CD14-positive monocyte (primary cell): Measurements from ENCODE around the gene TCTN3. TPM values are rescaled to one million over a fixed set of nuclear protein-coding genes. Genes with fewer than 3 reads are reported as not detected.
A peak's percentile ranks its signal among the peaks of the same experiment; 100 is the strongest.

Source experiments
- DNase-seq, 3 donors: peaks; one replicate each; pipeline ENCODE4 v3.0.0-alpha.2; 2011 to 2022
- H2AFZ ChIP-seq: 2 replicates; pipeline ENCODE4 v1.6.0; 2012; ENCODE audit warnings: mild to moderate bottlenecking, low read depth, low read length, inconsistent platforms; ENCODE audit not compliant: insufficient read depth, poor library complexity, severe bottlenecking
- H3K27ac ChIP-seq, 2 donors: 1 replicate in 1 of 2; 2 replicates in 1 of 2; pipeline ENCODE4 v1.5.1; 2012 to 2013; ENCODE audit warnings: low read length in 2 of 2, control low read depth in 1 of 2, inconsistent platforms in 1 of 2, low read depth in 1 of 2, mild to moderate bottlenecking in 1 of 2
- H3K27me3 ChIP-seq, 2 donors: one replicate each; pipeline versions ENCODE4 v1.6.0 to v1.6.1; 2011 to 2013; ENCODE audit warnings: low read length in 2 of 2; ENCODE audit not compliant: control insufficient read depth in 2 of 2, insufficient read depth in 2 of 2
- H3K36me3 ChIP-seq, 2 donors: replicated peaks in 1 of 2; 1 replicate in 1 of 2; 2 replicates in 1 of 2; pipeline versions ENCODE4 v1.5.1 to v1.6.1; 2012 to 2013; ENCODE audit warnings: low read length in 2 of 2, control low read depth in 1 of 2, inconsistent platforms in 1 of 2, mild to moderate bottlenecking in 1 of 2; ENCODE audit not compliant: insufficient read depth in 2 of 2, control insufficient read depth in 1 of 2
- H3K4me1 ChIP-seq, 2 donors: 1 replicate in 1 of 2; 2 replicates in 1 of 2; pipeline versions ENCODE4 v1.5.1 to v1.6.1; 2012 to 2013; ENCODE audit warnings: low read length in 2 of 2, control low read depth in 1 of 2, inconsistent platforms in 1 of 2, mild to moderate bottlenecking in 1 of 2, moderate library complexity in 1 of 2; ENCODE audit not compliant: insufficient read depth in 2 of 2, control insufficient read depth in 1 of 2
- H3K4me2 ChIP-seq: replicated peaks from 2 replicates; pipeline ENCODE3; 2012; ENCODE audit warnings: low read length, moderate library complexity, mild to moderate bottlenecking; ENCODE audit not compliant: poor library complexity, severe bottlenecking; ENCODE audit errors: extremely low read depth
- H3K4me3 ChIP-seq, 3 experiments: fragments of 200-600 bp in 1 of 3; sonication (generic) in 1 of 3; replicated peaks in 1 of 3; 1 replicate in 2 of 3; 2 replicates in 1 of 3; pipeline ENCODE4 v1.5.1; 2011 to 2013; ENCODE audit warnings: low read length in 3 of 3, mild to moderate bottlenecking in 3 of 3, control low read depth in 2 of 3, low read depth in 2 of 3, inconsistent platforms in 1 of 3, moderate library complexity in 1 of 3
- H3K79me2 ChIP-seq: 2 replicates; pipeline ENCODE4 v1.6.0; 2012; ENCODE audit warnings: mild to moderate bottlenecking, control low read depth, inconsistent platforms, low read length, moderate library complexity; ENCODE audit not compliant: insufficient read depth
- H3K9ac ChIP-seq: 2 replicates; pipeline ENCODE4 v1.6.0; 2017; ENCODE audit warnings: low read length, mild to moderate bottlenecking; ENCODE audit not compliant: insufficient read depth, poor library complexity, severe bottlenecking
- H3K9me3 ChIP-seq, 2 donors: replicated peaks in 1 of 2; 1 replicate in 1 of 2; 2 replicates in 1 of 2; pipeline versions ENCODE4 v1.5.1 to v1.6.1; 2012 to 2013; ENCODE audit warnings: low read length in 2 of 2, control low read depth in 1 of 2; ENCODE audit not compliant: control insufficient read depth in 1 of 2, insufficient read depth in 1 of 2
- H4K20me1 ChIP-seq: 2 replicates; pipeline ENCODE4 v1.6.0; 2012; ENCODE audit warnings: mild to moderate bottlenecking, low read length, control low read depth, moderate library complexity; ENCODE audit not compliant: insufficient read depth
- H3K27ac Mint-ChIP-seq, 7 donors: one replicate each; pipeline ENCODE4 v1.8.0; 2020; ENCODE audit warnings: mild to moderate bottlenecking in 7 of 7, mixed read lengths in 7 of 7, moderate library complexity in 6 of 7, inconsistent platforms in 2 of 7
- H3K27me3 Mint-ChIP-seq, 3 donors: one replicate each; pipeline ENCODE4 v1.8.0; 2021 to 2022; ENCODE audit warnings: low read depth in 3 of 3, mild to moderate bottlenecking in 3 of 3, mixed read lengths in 3 of 3, moderate library complexity in 3 of 3, inconsistent platforms in 1 of 3
- H3K36me3 Mint-ChIP-seq, 2 donors: one replicate each; pipeline ENCODE4 v1.8.0; 2020; ENCODE audit warnings: mixed read lengths in 2 of 2, inconsistent platforms in 1 of 2, mild to moderate bottlenecking in 1 of 2
- H3K4me1 Mint-ChIP-seq: one replicate; pipeline ENCODE4 v1.8.0; 2020; ENCODE audit warnings: mild to moderate bottlenecking, mixed read lengths
- H3K4me3 Mint-ChIP-seq, 2 donors: one replicate each; pipeline ENCODE4 v1.8.0; 2020; ENCODE audit warnings: mild to moderate bottlenecking in 2 of 2, mixed read lengths in 2 of 2, moderate library complexity in 1 of 2
- H3K9me3 Mint-ChIP-seq, 7 donors: one replicate each; pipeline ENCODE4 v1.8.0; 2020 to 2022; ENCODE audit warnings: mixed read lengths in 7 of 7, mild to moderate bottlenecking in 6 of 7, moderate library complexity in 6 of 7, inconsistent platforms in 2 of 7
- WGBS: methylation state at CpG from one replicate; pipeline ENCODE4 v1.1.5; 2013; ENCODE audit warnings: missing lambda C conversion rate; ENCODE audit not compliant: insufficient coverage; 5-methylcytosine and 5-hydroxymethylcytosine counted together
- intact Hi-C, 2 donors: fragments of 100-400 bp; cut with micrococcal nuclease; formaldehyde crosslinking; loops; one replicate each; pipeline versions ENCODE4 v1.15.0 to v1.15.1; 2023
- polyA plus RNA-seq, 3 donors: library from polyadenylated mRNA; depleted of rRNA in 1 of 3; unstranded in 2 of 3; stranded (reverse) in 1 of 3; fragments of 300-500 nt in 2 of 3; fragments of >200 nt in 1 of 3; fragmentation: Illumina TruSeq in 2 of 3; gene quantifications; 1 replicate in 2 of 3; 2 replicates in 1 of 3; pipeline ENCODE4 v1.2.3, GENCODE V29; 2012 to 2021
- TF ChIP-seq, protein P1 (sequence below): fragments of 200-600 bp; IDR thresholded peaks from one replicate; pipeline ENCODE4 v1.8.0; 2022; ENCODE audit warnings: antibody characterized with exemption, mild to moderate bottlenecking

TCTN3 gene
- polyA plus RNA-seq, 3 donors: 8.5 to 23.1 (median 14.4) TPM

DNA sequence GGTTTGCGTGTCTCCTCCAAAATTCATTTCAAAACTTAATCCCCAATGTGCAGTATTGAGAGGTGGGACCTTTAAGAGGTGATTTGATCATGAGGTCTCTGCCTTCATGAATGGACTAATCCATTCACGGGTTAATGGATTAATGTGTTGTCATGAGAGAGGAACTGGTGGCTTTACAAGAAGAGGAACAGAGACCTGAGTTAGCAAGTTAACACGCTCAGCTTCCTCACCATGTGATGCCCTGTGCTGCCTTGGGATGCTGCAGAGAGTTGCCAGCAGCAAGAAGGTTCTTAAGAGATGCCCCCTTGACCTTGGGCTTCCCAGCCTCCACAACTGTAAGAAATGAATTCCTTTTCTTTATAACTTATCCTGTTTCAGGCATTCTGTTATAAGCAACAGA is 3.7 kb upstream of the TCTN3 start:
- peak overlapping the region; percentile 62 for H3K4me2 ChIP-seq
- Mint-ChIP-seq H3K4me3 (peak overlapping the region; percentile 40 to 53), H3K27me3 (no peaks in the 10 kb centered on the region), H3K36me3 (peaks cover 3 to 6% of the 10 kb centered on the region in 2 donors), H3K27ac (peak overlapping the region; percentile 89 to 97 (median 96)), H3K4me1 (peaks cover 48% of the 10 kb centered on the region), H3K9me3 (peaks cover 0 to 2% (median 0%) of the 10 kb centered on the region in 7 donors)
- no peaks in the 10 kb centered on the region for H3K27me3 ChIP-seq
- H3K79me2 ChIP-seq: peaks cover 10% of the 10 kb centered on the region
- intact Hi-C loops: loop anchor here (2.0 to 10.0 kb wide), 3 partner anchors 60 to 347 kb away; partner anchors contain the start of genes ENTPD1 (in 2 of the 2) and CCNJ (in 1 of the 2)
- peak; percentile 82 to 88 (median 86) for DNase-seq
- H3K4me1 ChIP-seq: peaks cover 42 to 47% of the 10 kb centered on the region in 2 donors
- H4K20me1 ChIP-seq: no peaks in the 10 kb centered on the region
- H3K9me3 ChIP-seq: no peaks in the 10 kb centered on the region
- H3K36me3 ChIP-seq: no peaks in the 10 kb centered on the region
- TF ChIP-seq, protein P1, sequence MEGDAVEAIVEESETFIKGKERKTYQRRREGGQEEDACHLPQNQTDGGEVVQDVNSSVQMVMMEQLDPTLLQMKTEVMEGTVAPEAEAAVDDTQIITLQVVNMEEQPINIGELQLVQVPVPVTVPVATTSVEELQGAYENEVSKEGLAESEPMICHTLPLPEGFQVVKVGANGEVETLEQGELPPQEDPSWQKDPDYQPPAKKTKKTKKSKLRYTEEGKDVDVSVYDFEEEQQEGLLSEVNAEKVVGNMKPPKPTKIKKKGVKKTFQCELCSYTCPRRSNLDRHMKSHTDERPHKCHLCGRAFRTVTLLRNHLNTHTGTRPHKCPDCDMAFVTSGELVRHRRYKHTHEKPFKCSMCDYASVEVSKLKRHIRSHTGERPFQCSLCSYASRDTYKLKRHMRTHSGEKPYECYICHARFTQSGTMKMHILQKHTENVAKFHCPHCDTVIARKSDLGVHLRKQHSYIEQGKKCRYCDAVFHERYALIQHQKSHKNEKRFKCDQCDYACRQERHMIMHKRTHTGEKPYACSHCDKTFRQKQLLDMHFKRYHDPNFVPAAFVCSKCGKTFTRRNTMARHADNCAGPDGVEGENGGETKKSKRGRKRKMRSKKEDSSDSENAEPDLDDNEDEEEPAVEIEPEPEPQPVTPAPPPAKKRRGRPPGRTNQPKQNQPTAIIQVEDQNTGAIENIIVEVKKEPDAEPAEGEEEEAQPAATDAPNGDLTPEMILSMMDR: no peak
- H3K27ac ChIP-seq: peak overlapping the region; percentile 70 to 90
- H3K9ac ChIP-seq: peak overlapping the region; percentile 23
- peak overlapping the region in 1 of 3 experiments; percentile 25 for H3K4me3 ChIP-seq
- 0% methylated on average over 1 of the region's 3 CpGs for WGBS
- H2AFZ ChIP-seq: peak overlapping the region; percentile 64

GRCh38 chr10:95694665-95695064 is 938 bp upstream of the TCTN3 start:
- peaks cover 15 to 30% of the 10 kb centered on the region in 2 donors for H3K36me3 Mint-ChIP-seq
- intact Hi-C loops: loop anchor here (5.0 to 10.0 kb wide), 2 partner anchors 63 to 350 kb away; partner anchors contain the start of genes ENTPD1 (in 2 of the 2) and CCNJ (in 1 of the 2)
- H3K4me3 Mint-ChIP-seq: no peak overlapping the region
- H3K27me3 ChIP-seq: no peaks in the 10 kb centered on the region
- peak overlapping the region; percentile 16 to 98 (median 77) for H3K27ac Mint-ChIP-seq
- no peaks in the 10 kb centered on the region for H4K20me1 ChIP-seq
- peaks cover 3 to 13% of the 10 kb centered on the region in 2 donors for H3K36me3 ChIP-seq
- DNase-seq: no peak
- no peak overlapping the region for H3K9ac ChIP-seq
- H2AFZ ChIP-seq: no peak overlapping the region
- no peak overlapping the region for H3K4me3 ChIP-seq
- peaks cover 0 to 2% (median 0%) of the 10 kb centered on the region in 7 donors for H3K9me3 Mint-ChIP-seq
- peaks cover 51% of the 10 kb centered on the region for H3K4me1 Mint-ChIP-seq
- peaks cover 10% of the 10 kb centered on the region for H3K79me2 ChIP-seq
- peaks cover 42 to 47% of the 10 kb centered on the region in 2 donors for H3K4me1 ChIP-seq
- no peaks in the 10 kb centered on the region for H3K9me3 ChIP-seq
- 92% methylated on average over 11 of the region's 18 CpGs for WGBS
- TF ChIP-seq, protein P1: no peak
- H3K27me3 Mint-ChIP-seq: peaks cover 0 to 4% (median 0%) of the 10 kb centered on the region in 3 donors
- peak overlapping the region; percentile 98 for H3K4me2 ChIP-seq
- no peak overlapping the region for H3K27ac ChIP-seq
